MM.1S (cell line): ENCODE measurements around the gene PDGFD.
A peak's percentile ranks its signal among the peaks of the same experiment; 100 is the strongest.

Source experiments
- DNase-seq: peaks from one replicate; pipeline ENCODE4 v3.0.0-alpha.2; 2015
- H2AFZ ChIP-seq: fragments of 300-600 bp; sonication (generic); 2 replicates; pipeline ENCODE4 v1.6.0; 2016; ENCODE audit warnings: antibody characterized with exemption, low read length
- H3F3A ChIP-seq: fragments of 300-600 bp; sonication (generic); 2 replicates; pipeline ENCODE4 v1.6.1; 2016; ENCODE audit warnings: mild to moderate bottlenecking, antibody characterized with exemption, low read length, moderate library complexity, mixed read lengths; ENCODE audit not compliant: insufficient read depth
- H3K27ac ChIP-seq: fragments of 300-600 bp; sonication (generic); 2 replicates; pipeline ENCODE4 v1.5.1; 2016; ENCODE audit warnings: mild to moderate bottlenecking, low read length
- H3K27me3 ChIP-seq: fragments of 300-600 bp; sonication (generic); replicated peaks from 2 replicates; pipeline ENCODE4 v1.6.0; 2016; ENCODE audit warnings: low read length; ENCODE audit not compliant: insufficient read depth
- H3K36me3 ChIP-seq: fragments of 300-600 bp; sonication (generic); replicated peaks from 2 replicates; pipeline ENCODE4 v1.6.1; 2016; ENCODE audit warnings: mild to moderate bottlenecking, low read length, mixed read lengths; ENCODE audit not compliant: insufficient read depth
- H3K4me1 ChIP-seq: fragments of 300-600 bp; sonication (generic); 2 replicates; pipeline ENCODE4 v1.6.1; 2016; ENCODE audit warnings: low read length, mixed read lengths
- H3K4me2 ChIP-seq: fragments of 300-600 bp; sonication (generic); 2 replicates; pipeline ENCODE4 v1.6.0; 2016; ENCODE audit warnings: low read depth, low read length
- H3K4me3 ChIP-seq: fragments of 300-600 bp; sonication (generic); 2 replicates; pipeline ENCODE4 v1.5.1; 2016; ENCODE audit warnings: low read length, mixed read lengths
- H3K79me2 ChIP-seq: fragments of 300-600 bp; sonication (generic); 2 replicates; pipeline ENCODE4 v1.6.1; 2016; ENCODE audit warnings: mixed run types, low read length, mixed read lengths
- H3K9ac ChIP-seq: fragments of 300-600 bp; sonication (generic); 2 replicates; pipeline ENCODE4 v1.6.1; 2016; ENCODE audit warnings: low read length, mixed read lengths
- H3K9me2 ChIP-seq: fragments of 300-600 bp; sonication (generic); replicated peaks from 2 replicates; pipeline ENCODE4 v1.6.1; 2016; ENCODE audit warnings: mild to moderate bottlenecking, low read length, mixed read lengths; ENCODE audit not compliant: insufficient read depth
- H3K9me3 ChIP-seq: fragments of 300-600 bp; sonication (generic); replicated peaks from 2 replicates; pipeline ENCODE4 v1.6.1; 2016; ENCODE audit warnings: mild to moderate bottlenecking, low read length, mixed read lengths; ENCODE audit not compliant: insufficient read depth
- H4K20me1 ChIP-seq: fragments of 300-600 bp; sonication (generic); 2 replicates; pipeline ENCODE4 v1.6.1; 2016; ENCODE audit warnings: mild to moderate bottlenecking, low read length, moderate library complexity, mixed read lengths; ENCODE audit not compliant: insufficient read depth
- CTCF ChIP-seq: fragments of 300-600 bp; sonication (generic); IDR thresholded peaks from 2 replicates; pipeline ENCODE4 v1.5.1; 2016; ENCODE audit warnings: antibody characterized with exemption, low read length, mixed read lengths
- EZH2 ChIP-seq: fragments of 300-600 bp; sonication (generic); optimal IDR thresholded peaks from 2 replicates; pipeline ENCODE3; 2017; ENCODE audit warnings: low read depth, mild to moderate bottlenecking, antibody characterized with exemption, low read length, mixed read lengths
- EZH2phosphoT487 ChIP-seq: fragments of 300-600 bp; sonication (generic); IDR thresholded peaks from 2 replicates; pipeline ENCODE4 v1.6.1; 2018; ENCODE audit warnings: antibody characterized with exemption, low read length

PDGFD gene

GRCh38 chr11:104164028-104164520 is at the start of gene PDGFD:
Gene PDGFD, minus strand, starts transcription at chr11:104164147.
- Histone ChIP-seq H3K36me3 (no peaks in the 10 kb centered on the region), H2AFZ (peak within 1 kb of the TSS; percentile 59; the same call in 1 of the 2 replicates), H3K9ac (peak within 1 kb of the TSS; percentile 17; the same call in 1 of the 2 replicates), H4K20me1 (no peaks in the 10 kb centered on the region), H3K4me1 (no peaks in the 10 kb centered on the region), H3K27me3 (no peaks in the 10 kb centered on the region), H3K79me2 (no peaks in the 10 kb centered on the region), H3K9me3 (no peaks in the 10 kb centered on the region), H3K9me2 (no peaks in the 10 kb centered on the region), H3K4me3 (peak within 1 kb of the TSS; percentile 57), H3F3A (no peaks in the 10 kb centered on the region), H3K27ac (peak within 1 kb of the TSS; percentile 24; the same call in 1 of the 2 replicates), H3K4me2 (peak within 1 kb of the TSS; percentile 69)
- TF ChIP-seq CTCF: peak; percentile 32
- TF ChIP-seq EZH2phosphoT487: no peak
- DNase-seq: peak; percentile 75

- H3K4me2 ChIP-seq: no peak overlapping the region
- H3K36me3 ChIP-seq: no peaks in the 10 kb centered on the region
- no peaks in the 10 kb centered on the region for H3K79me2 ChIP-seq
- H3K27me3 ChIP-seq: no peaks in the 10 kb centered on the region
- H3K9me2 ChIP-seq: no peaks in the 10 kb centered on the region
- H3F3A ChIP-seq: no peaks in the 10 kb centered on the region
- no peaks in the 10 kb centered on the region for H3K4me1 ChIP-seq
- DNase-seq: no peak
- no peak overlapping the region for H3K27ac ChIP-seq
- no peak overlapping the region for H3K9ac ChIP-seq
- H3K9me3 ChIP-seq: no peaks in the 10 kb centered on the region
- H2AFZ ChIP-seq: no peak overlapping the region
- TF ChIP-seq EZH2phosphoT487 (no peak), CTCF (no peak), EZH2 (no peak)
- H3K4me3 ChIP-seq: no peak overlapping the region
- H4K20me1 ChIP-seq: no peaks in the 10 kb centered on the region
These were observed 43.0 kb upstream of the PDGFD start for GRCh38 chr11:104206936-104207335.

GRCh38 chr11:104205838-104206237 is 41.9 kb upstream of the PDGFD start:
- H3K27me3 ChIP-seq: no peaks in the 10 kb centered on the region
- no peak overlapping the region for H3K9ac ChIP-seq
- no peak for TF ChIP-seq CTCF
- no peak for TF ChIP-seq EZH2
- no peak for TF ChIP-seq EZH2phosphoT487
- no peaks in the 10 kb centered on the region for H3K9me2 ChIP-seq
- no peaks in the 10 kb centered on the region for H3F3A ChIP-seq
- no peaks in the 10 kb centered on the region for H3K79me2 ChIP-seq
- no peak overlapping the region for H3K4me3 ChIP-seq
- no peaks in the 10 kb centered on the region for H4K20me1 ChIP-seq
- H3K36me3 ChIP-seq: no peaks in the 10 kb centered on the region
- no peaks in the 10 kb centered on the region for H3K4me1 ChIP-seq
- no peak overlapping the region for H3K27ac ChIP-seq
- H3K4me2 ChIP-seq: no peak overlapping the region
- H3K9me3 ChIP-seq: no peaks in the 10 kb centered on the region
- no peak for DNase-seq
- no peak overlapping the region for H2AFZ ChIP-seq
